Peyer's patch (tissue), 4 donors: ENCODE results near the gene DCAKD. TPM values are rescaled to one million over a fixed set of nuclear protein-coding genes. Genes with fewer than 3 reads are reported as not detected.
A peak's percentile ranks its signal among the peaks of the same experiment; 100 is the strongest.

Source experiments
- DNase-seq, 3 donors: peaks; one replicate each; pipeline ENCODE4 v3.0.0-alpha.2; 2017 to 2019
- H3K27ac ChIP-seq, 4 donors: fragments of 200-600 bp; sonication (generic); one replicate each; pipeline ENCODE4 v1.5.1; 2016 to 2019
- H3K27me3 ChIP-seq, 2 donors: fragments of 200-600 bp; sonication (generic); one replicate each; pipeline ENCODE4 v1.5.1; 2019
- H3K36me3 ChIP-seq, 3 donors: fragments of 200-600 bp; sonication (generic); one replicate each; pipeline ENCODE4 v1.5.1; 2016 to 2019
- H3K4me1 ChIP-seq, 4 donors: fragments of 200-600 bp; sonication (generic); one replicate each; pipeline ENCODE4 v1.5.1; 2016 to 2019
- H3K4me3 ChIP-seq, 4 donors: fragments of 200-600 bp; sonication (generic); 1 replicate in 3 of 4; 2 replicates in 1 of 4; pipeline ENCODE4 v1.5.1; 2016 to 2019; ENCODE audit warnings: mild to moderate bottlenecking in 1 of 4
- H3K9me3 ChIP-seq, 4 donors: fragments of 200-600 bp; sonication (generic); one replicate each; pipeline ENCODE4 v1.5.1; 2016 to 2019; ENCODE audit warnings: mild to moderate bottlenecking in 1 of 4
- POLR2A ChIP-seq, 2 donors: fragments of 450-650 bp; IDR thresholded peaks; one replicate each; pipeline ENCODE4 v1.5.1; 2017; ENCODE audit warnings: antibody characterized with exemption in 2 of 2, mild to moderate bottlenecking in 2 of 2, moderate library complexity in 2 of 2
- total RNA-seq, 4 donors: library from RNA; depleted of rRNA; stranded (reverse); fragments of >200 nt; gene quantifications; one replicate each; pipeline ENCODE4 v1.1.0, GENCODE V29; 2016
- TF ChIP-seq, protein P1 (sequence below), 6 experiments: fragments of 450-650 bp in 4 of 6; fragments of 200-600 bp in 2 of 6; sonication (generic) in 1 of 6; IDR thresholded peaks; one replicate each; pipeline ENCODE4 v1.5.1; 2017 to 2019; ENCODE audit warnings: antibody characterized with exemption in 6 of 6, mild to moderate bottlenecking in 3 of 6, moderate library complexity in 1 of 6

DCAKD gene
- total RNA-seq, 4 donors from 2014 or later = 12.6 to 78.4 (median 23.2) TPM

DNA sequence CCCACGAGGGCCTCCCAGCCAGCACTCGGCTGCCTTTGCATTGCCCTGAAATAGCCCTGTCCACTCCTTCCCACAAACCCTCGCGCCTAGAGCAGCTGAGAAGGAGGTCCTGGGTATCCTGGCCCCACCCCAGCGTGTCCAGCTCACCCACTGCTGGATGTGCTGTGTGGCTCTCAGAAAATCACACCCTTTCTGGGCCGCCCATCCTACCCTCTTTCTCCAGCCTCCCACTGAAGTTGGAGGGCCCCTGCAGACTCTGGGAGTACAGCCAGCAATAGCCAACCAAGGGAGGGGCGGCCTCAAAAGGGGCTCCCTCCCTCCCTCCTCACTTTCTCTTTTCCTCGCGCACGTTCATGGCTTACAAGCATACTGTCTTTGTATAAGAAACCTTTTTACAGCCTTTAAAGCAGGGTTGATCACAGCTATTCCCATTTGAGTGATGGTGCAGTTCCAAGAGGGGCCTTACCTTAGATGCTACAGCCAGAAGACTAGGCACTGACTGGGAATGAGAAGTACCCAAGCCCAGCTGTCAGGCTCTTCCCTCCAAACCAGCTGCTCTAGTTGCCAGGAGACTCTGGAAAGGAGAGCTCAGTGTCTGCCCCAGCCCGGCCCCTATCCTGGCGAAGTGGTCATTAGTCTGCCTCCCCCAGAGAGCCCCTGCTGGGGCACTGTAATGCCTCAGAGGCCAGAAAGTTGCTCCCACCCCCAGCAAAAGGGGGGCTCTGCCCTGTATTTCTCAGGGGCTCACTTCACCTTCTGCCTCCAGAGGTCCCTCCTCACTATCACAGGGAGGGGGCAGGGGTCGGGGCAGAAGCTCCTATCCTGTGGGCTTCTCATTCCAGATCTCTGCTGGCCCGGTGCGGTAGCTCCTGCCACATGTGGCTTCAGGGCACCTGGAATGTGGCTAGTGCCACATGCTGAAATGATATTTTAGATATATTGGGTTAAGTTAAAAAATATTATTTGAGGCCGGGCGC lies 38.1 kb downstream of the DCAKD start:
- peak overlapping the region in 1 of 4 donors; percentile 6 for H3K27ac ChIP-seq
- no peak overlapping the region for H3K4me3 ChIP-seq
- peaks cover 0 to 5% (median 0%) of the 10 kb centered on the region in 4 donors for H3K4me1 ChIP-seq
- H3K9me3 ChIP-seq = no peaks in the 10 kb centered on the region
- no peak for DNase-seq
- TF ChIP-seq, protein P1, sequence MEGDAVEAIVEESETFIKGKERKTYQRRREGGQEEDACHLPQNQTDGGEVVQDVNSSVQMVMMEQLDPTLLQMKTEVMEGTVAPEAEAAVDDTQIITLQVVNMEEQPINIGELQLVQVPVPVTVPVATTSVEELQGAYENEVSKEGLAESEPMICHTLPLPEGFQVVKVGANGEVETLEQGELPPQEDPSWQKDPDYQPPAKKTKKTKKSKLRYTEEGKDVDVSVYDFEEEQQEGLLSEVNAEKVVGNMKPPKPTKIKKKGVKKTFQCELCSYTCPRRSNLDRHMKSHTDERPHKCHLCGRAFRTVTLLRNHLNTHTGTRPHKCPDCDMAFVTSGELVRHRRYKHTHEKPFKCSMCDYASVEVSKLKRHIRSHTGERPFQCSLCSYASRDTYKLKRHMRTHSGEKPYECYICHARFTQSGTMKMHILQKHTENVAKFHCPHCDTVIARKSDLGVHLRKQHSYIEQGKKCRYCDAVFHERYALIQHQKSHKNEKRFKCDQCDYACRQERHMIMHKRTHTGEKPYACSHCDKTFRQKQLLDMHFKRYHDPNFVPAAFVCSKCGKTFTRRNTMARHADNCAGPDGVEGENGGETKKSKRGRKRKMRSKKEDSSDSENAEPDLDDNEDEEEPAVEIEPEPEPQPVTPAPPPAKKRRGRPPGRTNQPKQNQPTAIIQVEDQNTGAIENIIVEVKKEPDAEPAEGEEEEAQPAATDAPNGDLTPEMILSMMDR (IDR thresholded peaks at IDR 0.05) = no peak
- TF ChIP-seq POLR2A (IDR thresholded peaks at IDR 0.05) = no peak
- H3K36me3 ChIP-seq = no peaks in the 10 kb centered on the region
- no peaks in the 10 kb centered on the region for H3K27me3 ChIP-seq

DNA sequence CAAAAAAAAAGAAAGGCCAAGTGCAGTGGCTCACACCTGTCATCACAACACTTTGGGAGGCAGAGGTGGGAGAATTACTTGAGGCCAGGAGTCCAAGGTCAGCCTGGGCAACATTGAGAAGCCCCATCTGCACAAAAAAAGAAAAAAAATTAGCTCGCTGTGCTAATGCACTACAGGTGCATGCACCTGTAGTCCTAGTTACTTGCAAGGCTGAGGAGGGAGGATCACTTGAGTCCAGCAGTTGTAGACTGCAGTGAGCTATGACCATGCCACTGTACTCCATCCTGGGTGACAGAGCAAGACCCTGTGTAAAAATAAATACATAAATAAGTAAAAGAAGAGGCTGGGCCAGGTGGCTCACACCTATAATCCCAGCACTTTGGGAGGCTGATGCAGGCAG lies 39.7 kb downstream of the DCAKD start:
- no peaks in the 10 kb centered on the region for H3K36me3 ChIP-seq
- H3K4me3 ChIP-seq = no peak overlapping the region
- no peaks in the 10 kb centered on the region for H3K27me3 ChIP-seq
- H3K27ac ChIP-seq = no peak overlapping the region
- H3K9me3 ChIP-seq = no peaks in the 10 kb centered on the region
- no peak for DNase-seq
- TF ChIP-seq POLR2A (IDR thresholded peaks at IDR 0.05) = no peak
- TF ChIP-seq, protein P1 (IDR thresholded peaks at IDR 0.05) = no peak
- peaks cover 0 to 5% (median 0%) of the 10 kb centered on the region in 4 donors for H3K4me1 ChIP-seq

DNA sequence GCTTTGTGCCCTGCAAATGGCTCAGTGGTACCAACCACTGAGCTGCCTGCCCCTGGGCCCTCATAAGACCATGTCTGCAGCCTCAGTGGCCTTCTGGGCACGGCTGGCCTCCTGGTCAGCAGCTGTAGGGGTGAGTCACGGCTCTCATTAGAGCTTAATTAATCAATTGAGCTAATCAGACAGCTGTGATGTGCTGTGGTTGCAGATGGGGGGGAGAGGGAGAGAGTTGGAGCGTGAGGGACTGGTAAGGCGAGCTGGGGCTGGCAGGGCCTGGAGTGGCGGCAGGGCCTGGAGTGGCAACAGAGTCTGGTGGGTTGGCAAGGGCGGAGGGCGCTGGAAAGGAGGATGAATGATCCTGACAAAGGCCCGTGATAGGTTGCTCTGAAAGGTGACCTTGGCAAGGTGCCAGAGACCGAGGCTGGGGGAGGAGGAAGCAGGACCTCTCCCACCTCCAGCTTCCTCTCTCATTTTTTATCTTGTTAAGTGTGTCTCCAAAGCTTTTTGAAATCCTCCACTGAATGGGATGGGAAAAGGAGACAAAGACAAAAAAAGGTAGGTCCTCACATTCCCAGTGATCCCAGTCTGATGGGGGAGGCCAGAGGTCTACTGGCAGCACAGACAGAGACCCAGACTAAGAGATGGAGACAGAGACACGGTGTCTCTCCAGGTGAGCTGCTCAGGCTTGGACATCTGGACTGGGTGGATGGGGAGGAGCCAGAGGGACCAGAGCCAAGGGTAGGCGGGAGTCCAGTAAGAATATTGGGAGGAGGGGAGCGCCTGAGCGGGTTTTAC lies 41.6 kb downstream of the DCAKD start:
- no peak overlapping the region for H3K4me3 ChIP-seq
- peaks cover 0 to 5% (median 0%) of the 10 kb centered on the region in 4 donors for H3K4me1 ChIP-seq
- H3K9me3 ChIP-seq = no peaks in the 10 kb centered on the region
- H3K27me3 ChIP-seq = no peaks in the 10 kb centered on the region
- no peak for TF ChIP-seq POLR2A (IDR thresholded peaks at IDR 0.05)
- TF ChIP-seq, protein P1 (IDR thresholded peaks at IDR 0.05) = no peak
- H3K27ac ChIP-seq = no peak overlapping the region
- no peaks in the 10 kb centered on the region for H3K36me3 ChIP-seq
- DNase-seq = no peak

DNA sequence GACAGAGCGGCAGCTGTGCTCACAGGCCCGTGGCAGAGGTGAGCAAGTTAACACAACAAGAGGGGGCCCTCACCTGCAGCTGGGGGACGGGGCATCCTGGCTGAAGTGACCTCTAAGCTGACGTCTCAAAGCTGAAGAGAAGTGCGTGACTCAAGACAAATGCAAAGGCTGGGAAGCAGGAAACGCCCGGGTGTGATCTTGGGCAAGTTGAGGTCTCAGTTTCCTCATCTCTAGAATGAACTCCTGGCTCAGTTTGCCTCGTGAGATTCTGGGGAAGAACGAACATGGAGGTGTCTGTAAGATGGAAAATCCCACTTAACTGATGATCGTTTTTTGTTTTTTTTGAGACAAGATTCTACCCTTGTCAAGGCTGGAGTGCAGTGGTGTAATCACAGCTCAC lies 43.2 kb downstream of the DCAKD start:
- TF ChIP-seq, protein P1 (IDR thresholded peaks at IDR 0.05) = no peak
- no peak for TF ChIP-seq POLR2A (IDR thresholded peaks at IDR 0.05)
- peaks cover 0 to 5% (median 0%) of the 10 kb centered on the region in 4 donors for H3K4me1 ChIP-seq
- no peak overlapping the region for H3K27ac ChIP-seq

DNA sequence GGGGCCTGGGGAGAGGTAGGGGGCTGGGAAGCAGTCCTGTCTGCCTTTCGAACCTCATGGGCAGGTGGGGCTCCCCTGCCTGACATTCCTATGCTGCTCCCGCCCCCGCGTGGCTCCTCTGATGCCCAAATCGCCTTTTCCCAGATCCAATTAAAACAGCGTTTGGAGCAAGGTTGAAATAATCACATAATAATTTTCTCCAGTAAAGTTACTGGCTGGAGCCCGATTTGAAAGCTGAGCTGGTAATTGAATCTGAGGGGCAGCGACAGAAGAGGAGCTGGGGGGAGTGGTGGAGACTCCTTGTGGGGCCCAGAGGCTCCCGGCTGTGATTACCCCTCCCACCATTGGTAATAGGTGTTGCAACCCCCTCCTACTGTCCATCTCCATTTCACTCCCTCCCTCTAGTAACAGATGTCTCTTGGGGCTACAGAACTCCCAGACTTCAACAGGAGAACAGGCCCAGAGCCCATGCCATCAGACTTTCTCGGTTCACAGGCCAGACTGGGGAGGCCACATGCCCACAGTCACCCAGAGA lies 44.4 kb downstream of the DCAKD start:
- H3K27ac ChIP-seq = no peak overlapping the region
- no peaks in the 10 kb centered on the region for H3K4me1 ChIP-seq
- H3K27me3 ChIP-seq = no peaks in the 10 kb centered on the region
- H3K36me3 ChIP-seq = no peaks in the 10 kb centered on the region
- no peak for TF ChIP-seq POLR2A (IDR thresholded peaks at IDR 0.05)
- TF ChIP-seq, protein P1 (IDR thresholded peaks at IDR 0.05) = no peak
- no peak overlapping the region for H3K4me3 ChIP-seq
- no peak for DNase-seq
- H3K9me3 ChIP-seq = no peaks in the 10 kb centered on the region

More for the DNA sequence above, 43.2 kb downstream of the DCAKD start:
- DNase-seq = no peak
- Histone ChIP-seq H3K27me3 (no peaks in the 10 kb centered on the region), H3K9me3 (no peaks in the 10 kb centered on the region), H3K36me3 (no peaks in the 10 kb centered on the region), H3K4me3 (no peak overlapping the region)
